ENCODE data around the gene ZMYND15.

ZMYND15 gene

GRCh38 chr17:4715063-4715744, 24.4 kb upstream of the ZMYND15 start:
- DNase-seq (ENCODE audit: low read depth), result peak; percentile 33

GRCh38 chr17:4716081-4716480, 23.6 kb upstream of the ZMYND15 start:
- DNase-seq (ENCODE audit: low read depth), result no peak

- DNase-seq (ENCODE audit: low read depth), result no peak
Observed at GRCh38 chr17:4717791-4718190, 21.8 kb upstream of the ZMYND15 start.

- no peak for DNase-seq (ENCODE audit: low read depth)
Observed at GRCh38 chr17:4718276-4718675, 21.4 kb upstream of the ZMYND15 start.

GRCh38 chr17:4719146-4719545, 20.5 kb upstream of the ZMYND15 start:
- DNase-seq (ENCODE audit: low read depth), result no peak

DNA sequence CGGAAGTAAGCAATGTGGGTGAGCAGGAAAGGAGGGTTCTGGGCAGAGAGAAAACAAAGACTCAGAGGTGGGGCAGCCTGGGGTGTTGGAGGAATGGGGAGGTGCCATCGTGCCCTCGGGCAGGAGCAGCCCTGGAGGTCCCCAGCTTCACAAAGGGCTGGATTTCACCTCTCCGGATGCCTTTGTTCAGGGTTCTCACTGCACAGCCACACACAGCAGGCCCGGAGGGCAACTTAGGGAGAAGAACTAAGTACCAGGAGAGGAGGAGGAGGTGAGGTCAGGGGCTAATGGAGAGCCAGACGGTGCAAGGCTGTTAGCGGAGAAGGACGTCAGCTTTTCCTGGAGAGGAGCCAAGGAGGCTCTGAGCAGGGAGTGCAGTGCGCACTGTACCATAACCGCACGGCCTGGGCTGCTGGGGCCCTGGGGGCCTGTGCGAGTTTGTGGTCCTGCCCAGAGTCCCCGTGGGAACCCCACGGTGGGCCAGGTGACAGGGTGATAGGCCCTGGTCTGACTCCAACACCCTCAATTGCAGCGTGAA, 19.9 kb upstream of the ZMYND15 start:
- DNase-seq (ENCODE audit: low read depth), result no peak

DNA sequence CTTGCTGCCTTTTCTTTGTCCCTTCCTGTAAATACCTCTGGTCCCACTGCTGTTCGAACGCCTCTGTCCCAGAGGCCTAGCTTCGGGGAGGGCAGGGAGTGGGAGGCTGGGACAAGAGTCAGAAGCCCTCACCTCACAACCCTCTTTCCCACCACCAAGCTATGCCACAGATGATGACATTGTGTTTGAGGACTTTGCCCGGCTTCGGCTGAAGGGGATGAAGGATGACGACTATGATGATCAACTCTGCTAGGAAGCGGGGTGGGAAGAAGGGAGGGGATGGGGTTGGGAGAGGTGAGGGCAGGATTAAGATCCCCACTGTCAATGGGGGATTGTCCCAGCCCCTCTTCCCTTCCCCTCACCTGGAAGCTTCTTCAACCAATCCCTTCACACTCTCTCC, 18.8 kb upstream of the ZMYND15 start:
- DNase-seq (ENCODE audit: low read depth), result no peak

- no peak for DNase-seq (ENCODE audit: low read depth)
Observed at GRCh38 chr17:4721203-4722135, 18.2 kb upstream of the ZMYND15 start.

GRCh38 chr17:4722678-4723240, 16.9 kb upstream of the ZMYND15 start:
- DNase-seq (ENCODE audit: low read depth), result no peak

DNA sequence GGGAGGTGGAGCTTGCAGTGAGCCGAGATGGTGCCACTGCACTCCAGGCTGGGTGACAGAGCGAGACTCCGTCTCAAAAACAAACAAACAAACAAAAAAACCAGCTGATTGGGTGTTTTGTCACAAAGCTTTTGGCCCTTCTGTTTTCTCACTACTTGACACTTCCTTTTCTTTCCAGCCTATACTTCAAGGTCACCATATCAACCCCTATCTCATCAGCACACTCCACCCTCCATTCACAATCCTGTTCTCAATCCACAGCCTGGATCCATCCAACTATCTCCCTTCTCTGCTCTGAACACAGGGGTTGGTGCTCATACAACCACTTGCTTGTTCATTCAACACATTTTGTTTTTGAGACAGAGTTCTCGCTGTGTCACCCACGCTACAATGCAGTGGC, 15.0 kb upstream of the ZMYND15 start:
- DNase-seq (ENCODE audit: low read depth), result no peak

DNA sequence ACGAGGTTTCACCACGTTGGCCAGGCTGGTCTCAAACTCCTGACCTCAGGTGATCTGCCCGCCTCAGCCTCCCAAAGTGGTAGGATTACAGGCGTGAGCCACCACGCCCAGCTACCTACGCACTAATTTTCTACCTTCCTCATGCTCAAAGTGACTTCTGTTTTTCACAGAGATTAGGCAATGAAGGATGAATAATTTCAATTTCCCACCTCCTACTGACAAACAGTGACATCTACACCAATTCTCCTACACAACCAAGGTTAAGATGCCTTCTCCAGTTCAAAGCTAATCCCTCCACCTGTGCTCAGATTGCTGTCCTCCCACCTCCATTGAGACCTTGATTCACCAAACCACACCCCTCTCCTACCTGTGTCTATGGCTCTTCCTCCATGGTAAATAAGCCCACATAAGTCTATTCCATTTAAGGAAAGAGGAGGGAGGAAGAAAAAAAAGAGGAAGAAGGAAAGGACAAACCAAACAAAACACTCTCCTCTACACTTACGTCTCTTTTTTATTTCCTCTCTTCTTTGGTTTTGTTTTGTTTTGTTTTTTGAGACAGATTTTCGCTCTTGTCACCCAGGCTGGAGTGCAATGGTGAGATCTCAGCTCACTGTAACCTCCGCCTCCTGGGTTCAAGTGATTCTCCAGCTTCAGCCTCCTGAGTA, 13.9 kb upstream of the ZMYND15 start:
- no peak for DNase-seq (ENCODE audit: low read depth)

- DNase-seq (ENCODE audit: low read depth), result no peak
Observed at GRCh38 chr17:4728124-4728523, 11.5 kb upstream of the ZMYND15 start.

GRCh38 chr17:4733073-4733531, 6.5 kb upstream of the ZMYND15 start:
- no peak for DNase-seq (ENCODE audit: low read depth)

- DNase-seq (ENCODE audit: low read depth), result no peak
Observed at GRCh38 chr17:4734857-4735475, 4.7 kb upstream of the ZMYND15 start.

DNA sequence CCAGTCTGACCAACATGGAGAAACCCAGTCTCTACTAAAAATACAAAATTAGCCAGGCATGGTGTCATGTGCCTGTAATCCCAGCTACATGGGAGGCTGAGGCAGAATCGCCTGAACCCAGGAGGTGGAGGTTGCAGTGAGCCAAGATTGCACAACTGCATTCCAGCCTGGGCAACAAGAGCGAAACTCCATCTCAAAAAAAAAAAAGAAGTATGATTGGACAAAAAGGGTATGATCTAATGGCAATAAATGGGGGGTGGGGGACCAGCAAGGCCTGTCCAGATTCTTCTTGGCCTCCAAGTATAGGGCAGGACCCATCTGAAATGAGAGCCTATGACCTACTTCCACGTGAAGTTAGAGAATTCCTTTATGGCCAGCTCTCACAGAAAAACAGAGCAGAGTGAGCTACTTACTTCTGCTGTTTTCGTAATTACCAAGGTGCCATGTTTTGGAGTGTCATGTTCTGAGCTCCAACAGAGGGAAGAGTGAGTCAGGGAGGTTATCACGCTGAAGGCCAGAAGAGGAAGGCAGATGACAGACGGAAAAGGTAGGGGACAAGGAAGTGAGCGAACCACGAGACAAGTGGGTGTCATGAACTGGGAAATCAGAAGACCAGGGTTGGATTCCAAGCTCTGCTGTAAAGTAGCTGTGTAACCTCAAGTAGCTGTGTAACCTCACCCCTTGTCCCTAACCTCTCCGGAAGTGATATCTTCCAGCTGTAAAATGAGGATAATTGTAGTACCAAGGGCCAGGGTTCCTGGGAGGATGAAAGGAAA, 3.6 kb upstream of the ZMYND15 start:
- no peak for DNase-seq (ENCODE audit: low read depth)

GRCh38 chr17:4738136-4739121, 1.2 kb upstream of the ZMYND15 start:
- DNase-seq (ENCODE audit: low read depth), result no peak

DNA sequence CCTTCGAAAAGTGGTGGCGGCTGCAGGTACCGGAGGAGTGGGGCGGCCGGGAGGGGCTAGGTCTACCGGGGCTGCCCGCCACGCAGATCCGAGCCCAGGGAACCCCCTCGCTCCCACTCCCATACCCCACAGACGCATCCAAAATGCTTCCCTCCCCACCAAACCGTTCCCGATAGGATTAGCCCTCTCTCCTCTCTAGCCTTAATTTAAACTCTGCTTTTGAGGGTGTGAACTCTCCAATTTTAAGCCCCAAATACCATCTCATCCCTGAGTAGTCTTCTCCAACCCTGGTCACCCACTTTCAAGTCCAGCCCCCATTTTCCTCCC, 355 bp downstream of the ZMYND15 start:
- DNase-seq (ENCODE audit: low read depth), result no peak

DNA sequence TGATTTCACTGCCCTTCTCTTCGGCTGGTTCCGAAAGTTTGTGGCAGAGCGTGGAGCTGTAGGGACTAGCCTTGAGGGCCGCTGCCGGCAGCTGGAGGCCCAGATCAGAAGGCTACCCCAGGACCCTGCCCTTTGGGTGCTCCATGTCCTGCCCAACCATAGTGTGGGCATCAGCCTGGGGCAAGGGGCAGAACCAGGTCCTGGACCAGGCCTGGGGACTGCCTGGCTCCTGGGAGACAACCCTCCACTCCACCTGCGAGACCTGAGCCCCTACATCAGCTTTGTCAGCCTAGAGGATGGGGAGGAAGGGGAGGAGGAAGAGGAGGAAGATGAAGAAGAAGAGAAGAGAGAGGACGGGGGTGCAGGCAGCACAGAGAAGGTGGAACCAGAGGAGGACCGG, 951 bp downstream of the ZMYND15 start:
- DNase-seq (ENCODE audit: low read depth), result no peak

DNA sequence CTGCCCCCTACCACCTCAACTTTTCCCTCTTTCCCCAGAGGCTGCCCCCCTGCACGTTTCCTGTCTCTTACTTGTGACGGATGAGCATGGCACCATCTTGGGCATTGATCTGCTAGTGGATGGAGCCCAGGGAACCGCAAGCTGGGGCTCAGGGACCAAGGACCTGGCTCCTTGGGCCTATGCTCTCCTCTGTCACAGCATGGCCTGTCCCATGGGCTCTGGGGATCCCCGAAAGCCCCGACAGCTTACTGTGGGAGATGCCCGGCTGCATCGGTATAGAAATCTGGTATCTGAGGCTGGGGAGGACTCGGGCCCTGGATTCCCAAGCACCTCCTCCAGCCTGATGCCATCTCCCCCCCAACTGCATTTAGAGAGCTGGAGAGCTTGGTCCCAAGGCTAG, 1.9 kb downstream of the ZMYND15 start:
- DNase-seq (ENCODE audit: low read depth), result no peak

DNA sequence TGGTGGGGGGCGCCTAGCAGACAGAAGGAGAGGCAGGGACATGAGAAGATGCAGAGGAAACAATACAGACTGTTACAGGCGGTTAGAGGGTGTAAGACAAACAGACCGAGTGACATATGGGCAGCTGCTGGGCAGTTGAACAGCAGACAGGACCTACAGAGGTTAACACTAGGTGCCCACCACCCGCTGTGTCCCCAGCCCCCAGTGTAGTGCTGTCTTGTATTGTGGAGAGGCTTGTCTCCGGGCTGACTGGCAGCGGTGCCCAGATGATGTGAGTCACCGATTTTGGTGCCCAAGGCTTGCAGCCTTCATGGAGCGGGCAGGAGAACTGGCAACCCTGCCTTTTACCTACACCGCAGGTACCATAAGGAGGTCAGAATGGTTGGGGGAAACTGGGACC, 2.5 kb downstream of the ZMYND15 start:
- no peak for DNase-seq (ENCODE audit: low read depth)
